Sigmoid colon (tissue), 3 donors: ENCODE data around the gene ABHD2.

Experiments
- CTCF ChIP-seq, 4 experiments: fragments of 450-650 bp in 3 of 4; fragments of 200-600 bp in 1 of 4; IDR thresholded peaks; one replicate each; pipeline ENCODE4 v1.5.1; 2016 to 2019; ENCODE audit warnings: antibody characterized with exemption in 4 of 4, mild to moderate bottlenecking in 3 of 4, moderate library complexity in 2 of 4
- POLR2A ChIP-seq, 2 donors: fragments of 450-650 bp; IDR thresholded peaks; one replicate each; pipeline ENCODE4 v1.6.1; 2016; ENCODE audit warnings: antibody characterized with exemption in 2 of 2, mild to moderate bottlenecking in 2 of 2, moderate library complexity in 2 of 2

GRCh38 chr15:89123181-89123525 is 34.9 kb downstream of the ABHD2 start:
- TF ChIP-seq CTCF (IDR thresholded peaks at IDR 0.05) (no peak), POLR2A (IDR thresholded peaks at IDR 0.05) (no peak)
